ENCODE data around the gene NRTN. TPM values are rescaled to one million over a fixed set of nuclear protein-coding genes. Genes with fewer than 3 reads are reported as not detected.

NRTN gene
- total RNA-seq, 1 experiment from 2014 or later = 3.9 TPM

GRCh38 chr19:5823579-5824281, 18.9 kb downstream of the NRTN start:
- Histone ChIP-seq H3F3A (ENCODE audit: low read length, unreplicated experiment) (no peaks in the 10 kb centered on the region), H3K27me3 (ENCODE audit: low read length) (no peaks in the 10 kb centered on the region), H3K79me2 (ENCODE audit: low read length) (no peaks in the 10 kb centered on the region), H3K4me2 (ENCODE audit: low read length) (no peak overlapping the region), H3K9ac (ENCODE audit: low read length) (no peak overlapping the region), H3K9me2 (replicated peaks; ENCODE audit: low read length) (no peaks in the 10 kb centered on the region), H3K36me3 (ENCODE audit: low read depth, low read length) (no peaks in the 10 kb centered on the region), H3K27ac (ENCODE audit: low read length) (no peak overlapping the region), H3K4me3 (ENCODE audit: low read length) (no peak overlapping the region), H3K9me3 (ENCODE audit: low read length) (no peaks in the 10 kb centered on the region), H3K4me1 (ENCODE audit: insufficient read depth, low read length) (peaks cover 14% of the 10 kb centered on the region; the same call in 1 of the 2 replicates), H4K20me1 (ENCODE audit: low read length) (no peaks in the 10 kb centered on the region), H2AFZ (ENCODE audit: low read length) (no peak overlapping the region)
- intact Hi-C loops (cut with micrococcal nuclease) = loop anchor here (5.0 kb wide), 1 partner anchor 69 kb away; no protein-coding TSS in a partner anchor
- DNase-seq (peak; percentile 65), ATAC-seq (peak; percentile 62)
- CTCF ChIA-PET = interaction anchor here (0.5 to 2.2 kb wide), 2 partner anchors 20 to 78 kb away, joined by 7 to 16 read pairs; no protein-coding TSS in a partner anchor
- TF ChIP-seq EZH2phosphoT487 (IDR thresholded peaks at IDR 0.05; ENCODE audit: borderline replicate concordance, low read length) (no peak), EZH2 (IDR thresholded peaks at IDR 0.05; ENCODE audit: low read length, unreplicated experiment) (no peak)
- TF ChIP-seq, protein P1, sequence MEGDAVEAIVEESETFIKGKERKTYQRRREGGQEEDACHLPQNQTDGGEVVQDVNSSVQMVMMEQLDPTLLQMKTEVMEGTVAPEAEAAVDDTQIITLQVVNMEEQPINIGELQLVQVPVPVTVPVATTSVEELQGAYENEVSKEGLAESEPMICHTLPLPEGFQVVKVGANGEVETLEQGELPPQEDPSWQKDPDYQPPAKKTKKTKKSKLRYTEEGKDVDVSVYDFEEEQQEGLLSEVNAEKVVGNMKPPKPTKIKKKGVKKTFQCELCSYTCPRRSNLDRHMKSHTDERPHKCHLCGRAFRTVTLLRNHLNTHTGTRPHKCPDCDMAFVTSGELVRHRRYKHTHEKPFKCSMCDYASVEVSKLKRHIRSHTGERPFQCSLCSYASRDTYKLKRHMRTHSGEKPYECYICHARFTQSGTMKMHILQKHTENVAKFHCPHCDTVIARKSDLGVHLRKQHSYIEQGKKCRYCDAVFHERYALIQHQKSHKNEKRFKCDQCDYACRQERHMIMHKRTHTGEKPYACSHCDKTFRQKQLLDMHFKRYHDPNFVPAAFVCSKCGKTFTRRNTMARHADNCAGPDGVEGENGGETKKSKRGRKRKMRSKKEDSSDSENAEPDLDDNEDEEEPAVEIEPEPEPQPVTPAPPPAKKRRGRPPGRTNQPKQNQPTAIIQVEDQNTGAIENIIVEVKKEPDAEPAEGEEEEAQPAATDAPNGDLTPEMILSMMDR (conservative IDR thresholded peaks at IDR 0.05; ENCODE audit: low read depth, low read length) = peak; percentile 69
- BruUV-seq (replicated peaks) = no TSS peak
- POLR2A ChIA-PET (ENCODE audit: unreplicated experiment) = interaction anchor here (0.7 kb wide), 1 partner anchor 19 kb away, joined by 3 read pairs; no protein-coding TSS in a partner anchor

- TF ChIP-seq, protein P1 (conservative IDR thresholded peaks at IDR 0.05; ENCODE audit: low read depth, low read length) = no peak
- TF ChIP-seq EZH2 (IDR thresholded peaks at IDR 0.05; ENCODE audit: low read length, unreplicated experiment) (no peak), EZH2phosphoT487 (IDR thresholded peaks at IDR 0.05; ENCODE audit: borderline replicate concordance, low read length) (no peak)
- no peaks in the 10 kb centered on the region for H4K20me1 ChIP-seq (ENCODE audit: low read length)
- ChIA-PET POLR2A (ENCODE audit: unreplicated experiment) (no interaction called here), CTCF (no interaction called here)
- H3K4me2 ChIP-seq (ENCODE audit: low read length) = no peak overlapping the region
- no peaks in the 10 kb centered on the region for H3K9me3 ChIP-seq (ENCODE audit: low read length)
- H3K79me2 ChIP-seq (ENCODE audit: low read length) = no peaks in the 10 kb centered on the region
- H3K4me1 ChIP-seq (ENCODE audit: insufficient read depth, low read length) = peaks cover 14% of the 10 kb centered on the region; the same call in 1 of the 2 replicates
- intact Hi-C loops (cut with micrococcal nuclease) = loop anchor here (5.0 kb wide), 1 partner anchor 68 kb away; no protein-coding TSS in a partner anchor
- no TSS peak for BruUV-seq (replicated peaks)
- no peak overlapping the region for H2AFZ ChIP-seq (ENCODE audit: low read length)
- ATAC-seq = no peak
- no peaks in the 10 kb centered on the region for H3K9me2 ChIP-seq (replicated peaks; ENCODE audit: low read length)
- no peak for DNase-seq
- no peak overlapping the region for H3K4me3 ChIP-seq (ENCODE audit: low read length)
- H3K9ac ChIP-seq (ENCODE audit: low read length) = no peak overlapping the region
- no peak overlapping the region for H3K27ac ChIP-seq (ENCODE audit: low read length)
- no peaks in the 10 kb centered on the region for H3K36me3 ChIP-seq (ENCODE audit: low read depth, low read length)
- H3F3A ChIP-seq (ENCODE audit: low read length, unreplicated experiment) = no peaks in the 10 kb centered on the region
- H3K27me3 ChIP-seq (ENCODE audit: low read length) = no peaks in the 10 kb centered on the region
These were observed 19.9 kb downstream of the NRTN start for GRCh38 chr19:5824751-5825150.

DNA sequence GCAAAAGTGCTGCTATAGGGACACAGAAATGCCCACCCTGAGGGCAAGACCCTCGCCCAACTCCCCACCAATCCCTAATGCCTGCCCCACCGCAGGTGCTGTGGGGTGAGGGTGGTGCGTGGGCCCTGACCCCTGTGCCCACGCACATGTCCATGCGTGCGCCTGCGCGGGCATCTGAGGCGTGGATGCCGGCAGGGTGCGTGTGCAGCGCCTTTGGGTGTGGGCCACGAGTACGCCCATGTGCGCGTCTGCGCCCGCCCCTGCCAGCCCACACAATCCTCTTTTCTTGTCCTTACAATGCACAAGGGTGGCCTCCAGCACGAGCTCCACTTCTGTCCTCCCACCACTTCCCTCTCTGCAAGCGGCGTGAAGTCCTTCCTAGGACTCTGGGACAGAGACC, 20.3 kb downstream of the NRTN start:
- Histone ChIP-seq H3K9me2 (replicated peaks; ENCODE audit: low read length) (no peaks in the 10 kb centered on the region), H3K27me3 (ENCODE audit: low read length) (no peaks in the 10 kb centered on the region), H4K20me1 (ENCODE audit: low read length) (no peaks in the 10 kb centered on the region), H2AFZ (ENCODE audit: low read length) (no peak overlapping the region), H3K4me2 (ENCODE audit: low read length) (no peak overlapping the region), H3K4me3 (ENCODE audit: low read length) (no peak overlapping the region), H3K9ac (ENCODE audit: low read length) (no peak overlapping the region), H3K79me2 (ENCODE audit: low read length) (no peaks in the 10 kb centered on the region), H3K36me3 (ENCODE audit: low read depth, low read length) (no peaks in the 10 kb centered on the region), H3K4me1 (ENCODE audit: insufficient read depth, low read length) (peaks cover 14% of the 10 kb centered on the region; the same call in 1 of the 2 replicates), H3K9me3 (ENCODE audit: low read length) (no peaks in the 10 kb centered on the region), H3K27ac (ENCODE audit: low read length) (no peak overlapping the region), H3F3A (ENCODE audit: low read length, unreplicated experiment) (no peaks in the 10 kb centered on the region)
- POLR2A ChIA-PET (ENCODE audit: unreplicated experiment) = no interaction called here
- intact Hi-C loops (cut with micrococcal nuclease) = no loop called here
- no TSS peak for BruUV-seq (replicated peaks)
- CTCF ChIA-PET = no interaction called here
- DNase-seq (no peak), ATAC-seq (no peak)
- TF ChIP-seq, protein P1 (conservative IDR thresholded peaks at IDR 0.05; ENCODE audit: low read depth, low read length) = no peak
- TF ChIP-seq EZH2 (IDR thresholded peaks at IDR 0.05; ENCODE audit: low read length, unreplicated experiment) = no peak
- TF ChIP-seq EZH2phosphoT487 (IDR thresholded peaks at IDR 0.05; ENCODE audit: borderline replicate concordance, low read length) = no peak
